ENCODE measurements around the gene KRTCAP2. TPM values are rescaled to one million over a fixed set of nuclear protein-coding genes. Genes with fewer than 3 reads are reported as not detected.

KRTCAP2 gene
- total and polyA plus RNA-seq, 12 donors = 96.1 to 355 (median 129) TPM

DNA sequence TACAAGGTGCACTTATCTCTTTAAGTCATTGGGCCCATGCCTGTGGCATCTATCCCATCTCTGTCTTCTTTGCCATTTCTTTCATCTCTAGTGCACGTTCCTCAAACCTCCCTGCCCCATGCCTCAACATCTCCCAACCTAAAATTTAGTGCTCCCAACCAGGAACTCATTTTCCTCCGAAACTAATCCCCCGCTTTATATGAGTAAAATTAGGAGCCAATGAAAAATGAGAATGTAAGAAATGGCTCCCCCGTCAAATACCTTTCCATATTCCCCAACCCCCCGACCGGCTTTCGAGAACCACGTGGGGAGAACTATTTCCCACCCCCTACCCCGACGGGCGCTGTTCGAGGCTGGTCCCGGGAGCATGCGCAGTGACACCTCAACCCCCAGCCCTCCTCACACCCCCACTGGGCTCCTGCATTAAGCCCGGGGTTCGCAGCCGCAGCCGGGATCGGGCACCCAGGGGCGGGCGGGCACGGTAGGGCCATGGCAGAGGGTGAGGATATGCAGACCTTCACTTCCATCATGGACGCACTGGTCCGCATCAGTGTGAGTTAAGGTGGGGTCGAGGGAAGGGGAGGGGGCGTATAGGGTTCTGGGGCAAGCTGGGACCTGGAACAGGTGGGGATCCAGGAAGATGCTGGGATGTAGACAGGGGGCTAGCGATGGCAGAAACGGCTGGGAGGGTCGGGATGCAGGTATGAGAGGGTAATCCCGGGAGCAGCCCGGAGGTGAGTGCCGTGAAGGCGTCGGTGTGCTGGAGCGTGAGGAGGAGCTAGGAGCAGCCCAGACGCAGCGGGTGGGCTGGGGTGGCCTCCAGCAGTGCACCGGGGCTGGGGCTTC, 597 bp upstream of the KRTCAP2 start, which contains the start of gene TRIM46:
Gene TRIM46, plus strand, starts transcription at position 372 of the 846 bp plus-strand sequence. Its CDS starts 118 bp downstream, at position 490.
- Histone ChIP-seq H3K4me3 (peak within 1 kb of the TSS; percentile 63 to 95 (median 78)), H3K27me3 (peaks cover 7 to 28% (median 19%) of the 10 kb centered on the region in 7 donors), H3K4me1 (peaks cover 5 to 47% (median 24%) of the 10 kb centered on the region in 9 donors), H3K9me3 (no peaks in the 10 kb centered on the region), H3K27ac (peak within 1 kb of the TSS; percentile 72 to 98 (median 94)), H3K36me3 (peaks cover 0 to 32% (median 12%) of the 10 kb centered on the region in 9 donors)
- ATAC-seq (no peak), DNase-seq (no peak)
- WGBS, 2 donors = 2 to 3% methylated on average over 38 of the region's 38 CpGs
- intact Hi-C loops (cut with DNase I) = loop anchor here in 2 of 10 donors (5.0 to 10.0 kb wide), 2 partner anchors 36 to 51 kb away; partner anchors contain the start of gene SLC50A1 (in 1 of the 2)
- TF ChIP-seq, protein P1, sequence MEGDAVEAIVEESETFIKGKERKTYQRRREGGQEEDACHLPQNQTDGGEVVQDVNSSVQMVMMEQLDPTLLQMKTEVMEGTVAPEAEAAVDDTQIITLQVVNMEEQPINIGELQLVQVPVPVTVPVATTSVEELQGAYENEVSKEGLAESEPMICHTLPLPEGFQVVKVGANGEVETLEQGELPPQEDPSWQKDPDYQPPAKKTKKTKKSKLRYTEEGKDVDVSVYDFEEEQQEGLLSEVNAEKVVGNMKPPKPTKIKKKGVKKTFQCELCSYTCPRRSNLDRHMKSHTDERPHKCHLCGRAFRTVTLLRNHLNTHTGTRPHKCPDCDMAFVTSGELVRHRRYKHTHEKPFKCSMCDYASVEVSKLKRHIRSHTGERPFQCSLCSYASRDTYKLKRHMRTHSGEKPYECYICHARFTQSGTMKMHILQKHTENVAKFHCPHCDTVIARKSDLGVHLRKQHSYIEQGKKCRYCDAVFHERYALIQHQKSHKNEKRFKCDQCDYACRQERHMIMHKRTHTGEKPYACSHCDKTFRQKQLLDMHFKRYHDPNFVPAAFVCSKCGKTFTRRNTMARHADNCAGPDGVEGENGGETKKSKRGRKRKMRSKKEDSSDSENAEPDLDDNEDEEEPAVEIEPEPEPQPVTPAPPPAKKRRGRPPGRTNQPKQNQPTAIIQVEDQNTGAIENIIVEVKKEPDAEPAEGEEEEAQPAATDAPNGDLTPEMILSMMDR (IDR thresholded peaks at IDR 0.05) = peak in 5 of 9 donors; percentile 3 to 34 (median 14)

DNA sequence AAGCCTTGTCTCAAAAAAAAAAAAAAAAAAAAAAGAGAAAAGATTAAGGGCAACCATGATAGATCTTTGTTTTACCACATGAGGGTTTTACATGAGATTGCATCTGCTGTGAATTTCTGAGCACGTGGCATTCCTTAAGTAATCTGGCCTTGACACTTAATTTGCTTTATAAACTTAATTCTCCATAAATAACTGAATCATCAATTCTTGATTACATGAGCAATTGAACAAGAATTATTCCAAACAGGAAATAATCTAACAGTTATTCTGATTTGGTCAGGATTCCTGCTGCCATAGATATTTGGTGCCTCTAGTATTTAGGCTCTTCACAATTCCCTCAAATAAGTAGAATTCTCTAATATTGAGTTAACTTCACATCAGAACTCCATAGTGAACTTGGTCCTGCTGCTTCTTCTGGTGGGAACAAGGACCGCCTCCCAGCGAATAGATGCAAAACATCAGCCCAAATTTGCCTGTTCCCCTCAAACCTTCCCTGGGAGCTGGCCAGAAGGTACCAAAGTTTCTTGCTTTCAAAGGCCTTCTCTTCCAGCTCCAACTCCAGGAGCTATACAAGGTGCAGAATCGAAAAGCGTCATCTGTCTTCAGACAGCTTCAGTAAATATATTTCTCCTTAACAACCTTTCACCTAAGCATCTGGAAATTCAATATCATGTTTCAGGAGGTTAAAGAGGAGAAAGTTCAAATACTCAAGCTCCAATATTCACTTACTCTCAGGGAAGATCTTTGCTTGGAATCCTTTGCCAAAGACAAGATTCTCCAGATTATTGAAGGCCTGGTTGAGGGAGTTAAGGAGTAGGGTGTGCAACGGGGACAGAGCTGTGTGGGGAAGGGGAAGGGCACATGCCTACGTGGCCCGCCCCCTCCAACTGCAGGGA, 1.0 kb downstream of the KRTCAP2 start:
- Histone ChIP-seq H3K4me3 (peak overlapping the region; percentile 63 to 95 (median 78)), H3K27ac (peak overlapping the region in 9 of 10 donors; percentile 88 to 98 (median 95)), H3K36me3 (peaks cover 0 to 35% (median 12%) of the 10 kb centered on the region in 9 donors), H3K9me3 (no peaks in the 10 kb centered on the region), H3K27me3 (peaks cover 7 to 28% (median 19%) of the 10 kb centered on the region in 7 donors), H3K4me1 (peaks cover 7 to 51% (median 31%) of the 10 kb centered on the region in 9 donors)
- no peak for DNase-seq
- TF ChIP-seq, protein P1 (IDR thresholded peaks at IDR 0.05) = no peak
- ATAC-seq = peak in 2 of 8 donors; percentile 9 to 14
- intact Hi-C loops (cut with DNase I) = loop anchor here in 3 of 10 donors (2.0 to 10.0 kb wide), 3 partner anchors 35 to 81 kb away; partner anchors contain the start of gene SLC50A1 (in 1 of the 3)
- WGBS, 2 donors = 44 to 49% methylated on average over 8 of the region's 8 CpGs

DNA sequence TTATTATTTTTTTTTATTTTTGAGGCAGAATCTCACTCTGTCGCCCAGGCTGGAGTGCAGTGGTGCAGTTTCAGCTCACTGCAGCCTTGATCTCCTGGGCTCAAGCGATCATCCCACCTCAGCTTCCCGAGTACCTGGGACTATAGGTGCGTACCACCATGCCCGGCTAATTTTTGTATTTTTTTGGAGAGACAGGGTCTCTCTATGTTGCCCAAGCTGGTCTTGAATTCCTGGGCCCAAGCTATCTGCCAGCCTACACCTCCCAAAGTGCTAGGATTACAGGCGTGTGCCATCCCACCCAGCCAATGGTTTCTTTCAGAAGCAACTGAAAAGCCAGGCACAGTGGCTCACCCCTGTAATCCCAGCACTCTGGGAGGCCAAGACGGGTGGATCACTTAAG, 2.3 kb downstream of the KRTCAP2 start:
- ATAC-seq (no peak), DNase-seq (no peak)
- H3K9me3 ChIP-seq = no peaks in the 10 kb centered on the region
- peaks cover 10 to 55% (median 44%) of the 10 kb centered on the region in 9 donors for H3K4me1 ChIP-seq
- intact Hi-C loops (cut with DNase I) = loop anchor here in 3 of 10 donors (2.0 to 10.0 kb wide), 3 partner anchors 34 to 80 kb away; partner anchors contain the start of gene SLC50A1 (in 1 of the 3)
- TF ChIP-seq, protein P1 (IDR thresholded peaks at IDR 0.05) = no peak
- H3K4me3 ChIP-seq = no peak overlapping the region
- H3K36me3 ChIP-seq = peaks cover 0 to 35% (median 12%) of the 10 kb centered on the region in 9 donors
- H3K27me3 ChIP-seq = peaks cover 7 to 33% (median 19%) of the 10 kb centered on the region in 7 donors
- no peak overlapping the region for H3K27ac ChIP-seq
- 92 to 97% methylated on average over 7 of the region's 7 CpGs for WGBS, 2 donors
